Liver (tissue), 9 donors: Measurements from ENCODE around the gene GTF2E1. TPM values are rescaled to one million over a fixed set of nuclear protein-coding genes. Genes with fewer than 3 reads are reported as not detected.

Experiments
- DNase-seq: peaks from one replicate; pipeline ENCODE4 v3.0.0-alpha.2; 2017; ENCODE audit warnings: low spot score
- H3K27ac ChIP-seq, 2 donors: one replicate each; pipeline ENCODE4 v1.7.0; 2013; ENCODE audit warnings: inconsistent platforms in 2 of 2, low read length in 2 of 2, control low read depth in 1 of 2, low read depth in 1 of 2, mild to moderate bottlenecking in 1 of 2
- H3K27me3 ChIP-seq, 4 donors: one replicate each; pipeline versions ENCODE4 v1.6.1 to v1.7.0; 2013; ENCODE audit warnings: low read length in 3 of 4, inconsistent platforms in 1 of 4, mild to moderate bottlenecking in 1 of 4, moderate library complexity in 1 of 4; ENCODE audit not compliant: control insufficient read depth in 4 of 4, insufficient read depth in 4 of 4
- H3K36me3 ChIP-seq, 4 donors: one replicate each; pipeline versions ENCODE4 v1.6.1 to v1.7.0; 2013; ENCODE audit warnings: low read length in 3 of 4, mild to moderate bottlenecking in 3 of 4, low read depth in 1 of 4, moderate library complexity in 1 of 4; ENCODE audit not compliant: control insufficient read depth in 4 of 4, insufficient read depth in 3 of 4
- H3K4me1 ChIP-seq, 4 donors: one replicate each; pipeline versions ENCODE4 v1.6.1 to v1.7.0; 2013; ENCODE audit warnings: low read length in 3 of 4, mild to moderate bottlenecking in 3 of 4, moderate library complexity in 1 of 4; ENCODE audit not compliant: control insufficient read depth in 4 of 4, insufficient read depth in 4 of 4
- H3K4me3 ChIP-seq, 3 donors: one replicate each; pipeline versions ENCODE4 v1.6.1 to v1.7.0; 2013; ENCODE audit warnings: low read length in 3 of 3, control low read depth in 1 of 3, low read depth in 1 of 3, mild to moderate bottlenecking in 1 of 3
- H3K9ac ChIP-seq, 2 donors: one replicate each; pipeline ENCODE4 v1.7.0; 2013; ENCODE audit warnings: low read length in 2 of 2, mild to moderate bottlenecking in 2 of 2, moderate library complexity in 2 of 2, control low read depth in 1 of 2, low read depth in 1 of 2
- H3K9me3 ChIP-seq, 4 donors: one replicate each; pipeline versions ENCODE4 v1.6.1 to v1.7.0; 2013; ENCODE audit warnings: low read length in 3 of 4; ENCODE audit not compliant: control insufficient read depth in 4 of 4
- EGR1 ChIP-seq, 2 donors: IDR thresholded peaks; 2 replicates each; pipeline ENCODE4 v1.6.1; 2016 to 2018; ENCODE audit warnings: antibody characterized with exemption in 2 of 2, low read depth in 2 of 2
- FOXA1 ChIP-seq: IDR thresholded peaks from 2 replicates; pipeline ENCODE4 v1.6.1; 2016; ENCODE audit warnings: antibody characterized with exemption
- FOXA2 ChIP-seq: IDR thresholded peaks from 2 replicates; pipeline ENCODE4 v1.6.1; 2016; ENCODE audit warnings: antibody characterized with exemption
- GABPA ChIP-seq, 2 donors: IDR thresholded peaks in 1 of 2; conservative IDR thresholded peaks in 1 of 2; 2 replicates each; pipeline ENCODE4 v1.6.1; 2016; ENCODE audit warnings: antibody characterized with exemption in 2 of 2, mild to moderate bottlenecking in 1 of 2, moderate library complexity in 1 of 2
- HNF4G ChIP-seq: IDR thresholded peaks from 2 replicates; pipeline ENCODE4 v1.6.1; 2016; ENCODE audit warnings: antibody characterized with exemption
- JUND ChIP-seq, 2 donors: IDR thresholded peaks; 2 replicates each; pipeline ENCODE4 v1.6.1; 2016; ENCODE audit warnings: antibody characterized with exemption in 2 of 2
- NR2F2 ChIP-seq: IDR thresholded peaks from 2 replicates; pipeline ENCODE4 v1.6.1; 2016; ENCODE audit warnings: antibody characterized with exemption
- RAD21 ChIP-seq, 2 donors: IDR thresholded peaks; 2 replicates each; pipeline ENCODE4 v1.6.1; 2016; ENCODE audit warnings: antibody characterized with exemption in 2 of 2, mild to moderate bottlenecking in 2 of 2
- RXRA ChIP-seq, 2 donors: IDR thresholded peaks; 2 replicates each; pipeline ENCODE4 v1.6.1; 2017 to 2018; ENCODE audit warnings: antibody characterized with exemption in 2 of 2, mild to moderate bottlenecking in 1 of 2
- SP1 ChIP-seq: IDR thresholded peaks from 2 replicates; pipeline ENCODE4 v1.6.1; 2018; ENCODE audit warnings: antibody characterized with exemption, mild to moderate bottlenecking
- TAF1 ChIP-seq: conservative IDR thresholded peaks from 2 replicates; pipeline ENCODE4 v1.6.1; 2016; ENCODE audit warnings: antibody characterized with exemption, mild to moderate bottlenecking
- YY1 ChIP-seq: IDR thresholded peaks from 2 replicates; pipeline ENCODE4 v1.6.1; 2016; ENCODE audit warnings: antibody characterized with exemption, mild to moderate bottlenecking
- WGBS: extraction: QIAGEN DNeasy Blood & Tissue Kit; methylation state at CpG from one replicate; pipeline ENCODE4 v1.1.7; 2013; 5-methylcytosine and 5-hydroxymethylcytosine counted together
- polyA plus RNA-seq, 2 donors: library from polyadenylated mRNA; stranded (reverse) in 1 of 2; unstranded in 1 of 2; fragments of 200-250 nt in 1 of 2; fragments of >200 nt in 1 of 2; fragmentation: Nextera tagmentation in 1 of 2; extraction: Ambion mirVana in 1 of 2; gene quantifications; one replicate each; pipeline versions ENCODE4 v1.2.1 to v1.2.3, GENCODE V29; 2013 to 2015
- total RNA-seq, 2 donors: library from RNA; depleted of rRNA; stranded (reverse); fragments of >200 nt; gene quantifications; one replicate each; pipeline ENCODE4 v1.2.3, GENCODE V29; 2014
- TF ChIP-seq, protein P1 (sequence below): IDR thresholded peaks from 2 replicates; pipeline ENCODE4 v1.6.1; 2016; ENCODE audit warnings: antibody characterized with exemption
- TF ChIP-seq, protein P2 (sequence below): IDR thresholded peaks from 2 replicates; pipeline ENCODE4 v1.6.1; 2016; ENCODE audit warnings: antibody characterized with exemption
- TF ChIP-seq, protein P3 (sequence below): IDR thresholded peaks from 2 replicates; pipeline ENCODE4 v1.6.1; 2016; ENCODE audit warnings: antibody characterized with exemption, mild to moderate bottlenecking
- TF ChIP-seq, protein P4 (sequence below): IDR thresholded peaks from 2 replicates; pipeline ENCODE4 v1.6.1; 2016; ENCODE audit warnings: antibody characterized with exemption
- TF ChIP-seq, protein P5 (sequence below): fragments of 150-350 bp; IDR thresholded peaks from 2 replicates; pipeline ENCODE4 v1.5.1; 2017; ENCODE audit warnings: improper control_type of control experiment, low read depth, low read length; ENCODE audit not compliant: missing input control
- donor health status: healthy.
- donor health status: healthy.
- donor health status: healthy.
- donor health status: healthy.
- donor health status: healthy.

Gene GTF2E1
- total and polyA plus RNA-seq, 4 donors: 2.3 to 9.5 (median 3.9) TPM

- TF ChIP-seq NR2F2 (no peak), RAD21 (IDR thresholded peaks at IDR 0.05) (no peak), RXRA (IDR thresholded peaks at IDR 0.05) (no peak), HNF4G (no peak), JUND (IDR thresholded peaks at IDR 0.05) (no peak), YY1 (no peak), FOXA1 (no peak), SP1 (no peak), EGR1 (IDR thresholded peaks at IDR 0.05; ENCODE audit: low read depth in 2 of 2) (no peak), FOXA2 (no peak), GABPA (IDR thresholded peaks at IDR 0.05 in 1 of 2, conservative IDR thresholded peaks at IDR 0.05 in 1 of 2) (no peak)
- TF ChIP-seq, protein P1, sequence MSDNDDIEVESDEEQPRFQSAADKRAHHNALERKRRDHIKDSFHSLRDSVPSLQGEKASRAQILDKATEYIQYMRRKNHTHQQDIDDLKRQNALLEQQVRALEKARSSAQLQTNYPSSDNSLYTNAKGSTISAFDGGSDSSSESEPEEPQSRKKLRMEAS: no peak
- TF ChIP-seq, protein P2, sequence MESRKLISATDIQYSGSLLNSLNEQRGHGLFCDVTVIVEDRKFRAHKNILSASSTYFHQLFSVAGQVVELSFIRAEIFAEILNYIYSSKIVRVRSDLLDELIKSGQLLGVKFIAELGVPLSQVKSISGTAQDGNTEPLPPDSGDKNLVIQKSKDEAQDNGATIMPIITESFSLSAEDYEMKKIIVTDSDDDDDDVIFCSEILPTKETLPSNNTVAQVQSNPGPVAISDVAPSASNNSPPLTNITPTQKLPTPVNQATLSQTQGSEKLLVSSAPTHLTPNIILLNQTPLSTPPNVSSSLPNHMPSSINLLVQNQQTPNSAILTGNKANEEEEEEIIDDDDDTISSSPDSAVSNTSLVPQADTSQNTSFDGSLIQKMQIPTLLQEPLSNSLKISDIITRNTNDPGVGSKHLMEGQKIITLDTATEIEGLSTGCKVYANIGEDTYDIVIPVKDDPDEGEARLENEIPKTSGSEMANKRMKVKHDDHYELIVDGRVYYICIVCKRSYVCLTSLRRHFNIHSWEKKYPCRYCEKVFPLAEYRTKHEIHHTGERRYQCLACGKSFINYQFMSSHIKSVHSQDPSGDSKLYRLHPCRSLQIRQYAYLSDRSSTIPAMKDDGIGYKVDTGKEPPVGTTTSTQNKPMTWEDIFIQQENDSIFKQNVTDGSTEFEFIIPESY: no peak
- TF ChIP-seq, protein P3, sequence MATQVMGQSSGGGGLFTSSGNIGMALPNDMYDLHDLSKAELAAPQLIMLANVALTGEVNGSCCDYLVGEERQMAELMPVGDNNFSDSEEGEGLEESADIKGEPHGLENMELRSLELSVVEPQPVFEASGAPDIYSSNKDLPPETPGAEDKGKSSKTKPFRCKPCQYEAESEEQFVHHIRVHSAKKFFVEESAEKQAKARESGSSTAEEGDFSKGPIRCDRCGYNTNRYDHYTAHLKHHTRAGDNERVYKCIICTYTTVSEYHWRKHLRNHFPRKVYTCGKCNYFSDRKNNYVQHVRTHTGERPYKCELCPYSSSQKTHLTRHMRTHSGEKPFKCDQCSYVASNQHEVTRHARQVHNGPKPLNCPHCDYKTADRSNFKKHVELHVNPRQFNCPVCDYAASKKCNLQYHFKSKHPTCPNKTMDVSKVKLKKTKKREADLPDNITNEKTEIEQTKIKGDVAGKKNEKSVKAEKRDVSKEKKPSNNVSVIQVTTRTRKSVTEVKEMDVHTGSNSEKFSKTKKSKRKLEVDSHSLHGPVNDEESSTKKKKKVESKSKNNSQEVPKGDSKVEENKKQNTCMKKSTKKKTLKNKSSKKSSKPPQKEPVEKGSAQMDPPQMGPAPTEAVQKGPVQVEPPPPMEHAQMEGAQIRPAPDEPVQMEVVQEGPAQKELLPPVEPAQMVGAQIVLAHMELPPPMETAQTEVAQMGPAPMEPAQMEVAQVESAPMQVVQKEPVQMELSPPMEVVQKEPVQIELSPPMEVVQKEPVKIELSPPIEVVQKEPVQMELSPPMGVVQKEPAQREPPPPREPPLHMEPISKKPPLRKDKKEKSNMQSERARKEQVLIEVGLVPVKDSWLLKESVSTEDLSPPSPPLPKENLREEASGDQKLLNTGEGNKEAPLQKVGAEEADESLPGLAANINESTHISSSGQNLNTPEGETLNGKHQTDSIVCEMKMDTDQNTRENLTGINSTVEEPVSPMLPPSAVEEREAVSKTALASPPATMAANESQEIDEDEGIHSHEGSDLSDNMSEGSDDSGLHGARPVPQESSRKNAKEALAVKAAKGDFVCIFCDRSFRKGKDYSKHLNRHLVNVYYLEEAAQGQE: no peak
- TF ChIP-seq, protein P4, sequence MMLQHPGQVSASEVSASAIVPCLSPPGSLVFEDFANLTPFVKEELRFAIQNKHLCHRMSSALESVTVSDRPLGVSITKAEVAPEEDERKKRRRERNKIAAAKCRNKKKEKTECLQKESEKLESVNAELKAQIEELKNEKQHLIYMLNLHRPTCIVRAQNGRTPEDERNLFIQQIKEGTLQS: no peak
- no peak overlapping the region for H3K27ac ChIP-seq
- no peaks in the 10 kb centered on the region for H3K9me3 ChIP-seq
- WGBS: 98% methylated on average over 3 of the region's 3 CpGs
- no peak overlapping the region for H3K9ac ChIP-seq
- no peak for DNase-seq
- no peak overlapping the region for H3K4me3 ChIP-seq
- H3K4me1 ChIP-seq: no peaks in the 10 kb centered on the region
- H3K27me3 ChIP-seq: no peaks in the 10 kb centered on the region
- H3K36me3 ChIP-seq: peaks cover 0 to 15% (median 4%) of the 10 kb centered on the region in 4 donors
These were observed 36.2 kb downstream of the GTF2E1 start for GRCh38 chr3:120778776-120779175.

DNA sequence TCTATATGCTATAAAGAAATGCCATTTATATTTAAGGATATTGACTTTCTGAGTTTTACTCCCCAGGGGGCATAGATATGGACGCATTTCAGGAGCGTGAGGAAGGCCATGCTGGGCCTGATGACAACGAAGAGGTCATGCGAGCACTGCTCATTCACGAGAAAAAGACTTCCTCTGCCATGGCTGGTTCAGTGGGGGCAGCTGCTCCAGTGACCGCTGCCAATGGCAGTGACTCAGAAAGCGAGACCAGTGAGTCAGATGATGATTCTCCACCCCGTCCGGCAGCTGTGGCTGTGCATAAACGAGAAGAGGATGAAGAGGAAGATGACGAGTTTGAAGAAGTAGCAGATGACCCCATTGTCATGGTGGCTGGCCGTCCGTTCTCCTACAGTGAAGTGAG lies 38.4 kb downstream of the GTF2E1 start:
- no peak overlapping the region for H3K9ac ChIP-seq
- no peaks in the 10 kb centered on the region for H3K27me3 ChIP-seq
- H3K4me1 ChIP-seq: no peaks in the 10 kb centered on the region
- no peak overlapping the region for H3K27ac ChIP-seq
- H3K36me3 ChIP-seq: peaks cover 0 to 15% (median 4%) of the 10 kb centered on the region in 4 donors
- no peaks in the 10 kb centered on the region for H3K9me3 ChIP-seq
- DNase-seq: no peak
- no peak overlapping the region for H3K4me3 ChIP-seq
- TF ChIP-seq, protein P5, sequence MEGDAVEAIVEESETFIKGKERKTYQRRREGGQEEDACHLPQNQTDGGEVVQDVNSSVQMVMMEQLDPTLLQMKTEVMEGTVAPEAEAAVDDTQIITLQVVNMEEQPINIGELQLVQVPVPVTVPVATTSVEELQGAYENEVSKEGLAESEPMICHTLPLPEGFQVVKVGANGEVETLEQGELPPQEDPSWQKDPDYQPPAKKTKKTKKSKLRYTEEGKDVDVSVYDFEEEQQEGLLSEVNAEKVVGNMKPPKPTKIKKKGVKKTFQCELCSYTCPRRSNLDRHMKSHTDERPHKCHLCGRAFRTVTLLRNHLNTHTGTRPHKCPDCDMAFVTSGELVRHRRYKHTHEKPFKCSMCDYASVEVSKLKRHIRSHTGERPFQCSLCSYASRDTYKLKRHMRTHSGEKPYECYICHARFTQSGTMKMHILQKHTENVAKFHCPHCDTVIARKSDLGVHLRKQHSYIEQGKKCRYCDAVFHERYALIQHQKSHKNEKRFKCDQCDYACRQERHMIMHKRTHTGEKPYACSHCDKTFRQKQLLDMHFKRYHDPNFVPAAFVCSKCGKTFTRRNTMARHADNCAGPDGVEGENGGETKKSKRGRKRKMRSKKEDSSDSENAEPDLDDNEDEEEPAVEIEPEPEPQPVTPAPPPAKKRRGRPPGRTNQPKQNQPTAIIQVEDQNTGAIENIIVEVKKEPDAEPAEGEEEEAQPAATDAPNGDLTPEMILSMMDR: no peak
- TF ChIP-seq RXRA (IDR thresholded peaks at IDR 0.05): no peak
- TF ChIP-seq FOXA2: no peak
- TF ChIP-seq JUND (IDR thresholded peaks at IDR 0.05): no peak
- TF ChIP-seq EGR1 (IDR thresholded peaks at IDR 0.05; ENCODE audit: low read depth in 2 of 2): no peak
- TF ChIP-seq SP1: no peak
- no peak for TF ChIP-seq HNF4G
- TF ChIP-seq TAF1: no peak
- no peak for TF ChIP-seq GABPA (IDR thresholded peaks at IDR 0.05 in 1 of 2, conservative IDR thresholded peaks at IDR 0.05 in 1 of 2)
- TF ChIP-seq, protein P4: no peak
- no peak for TF ChIP-seq NR2F2
- TF ChIP-seq RAD21 (IDR thresholded peaks at IDR 0.05): no peak
- TF ChIP-seq, protein P3: no peak
- 93% methylated on average over 13 of the region's 13 CpGs for WGBS
